ENCODE results near the gene SLC39A11. TPM values are rescaled to one million over a fixed set of nuclear protein-coding genes. Genes with fewer than 3 reads are reported as not detected.
A peak's percentile ranks its signal among the peaks of the same experiment; 100 is the strongest.

SLC39A11 gene
- total RNA-seq, 2 experiments from 2014 or later = 25.6 to 51.5 TPM

GRCh38 chr17:72661945-72662826, 430.3 kb downstream of the SLC39A11 start:
- Histone ChIP-seq H3K36me3 (ENCODE audit: insufficient read depth, low read length) (no peaks in the 10 kb centered on the region), H3K4me3 (ENCODE audit: low read depth, low read length, poor library complexity, severe bottlenecking) (no peak overlapping the region), H3K4me1 (ENCODE audit: insufficient read depth, low read length, poor library complexity, severe bottlenecking) (no peaks in the 10 kb centered on the region), H3K9me3 (ENCODE audit: low read length) (no peaks in the 10 kb centered on the region), H2AFZ (ENCODE audit: low read length) (no peak overlapping the region), H3K27ac (ENCODE audit: low read depth, low read length, poor library complexity, severe bottlenecking) (no peak overlapping the region), H3K79me2 (ENCODE audit: insufficient read depth, low read depth, low read length) (no peaks in the 10 kb centered on the region), H3K9me2 (ENCODE audit: insufficient read depth, low read length) (no peaks in the 10 kb centered on the region), H3K4me2 (ENCODE audit: low read length) (no peak overlapping the region), H4K20me1 (ENCODE audit: insufficient read depth, low read length) (no peaks in the 10 kb centered on the region)
- TF ChIP-seq EZH2phosphoT487 (IDR thresholded peaks at IDR 0.05; ENCODE audit: borderline replicate concordance, low read depth, low read length) (no peak), CTCF (conservative IDR thresholded peaks at IDR 0.05; ENCODE audit: low read length) (no peak)
- DNase-seq (ENCODE audit: low spot score) = no peak
- CTCF ChIA-PET (ENCODE audit: unreplicated experiment) = no interaction called here
- BruUV-seq (replicated peaks) = no TSS peak
- POLR2A ChIA-PET = no interaction called here
- intact Hi-C loops (cut with micrococcal nuclease; ENCODE audit: unreplicated experiment) = no loop called here

- H3K79me2 ChIP-seq (ENCODE audit: insufficient read depth, low read depth, low read length) = no peaks in the 10 kb centered on the region
- intact Hi-C loops (cut with micrococcal nuclease; ENCODE audit: unreplicated experiment) = no loop called here
- H3K36me3 ChIP-seq (ENCODE audit: insufficient read depth, low read length) = no peaks in the 10 kb centered on the region
- CTCF ChIA-PET (ENCODE audit: unreplicated experiment) = no interaction called here
- no peak for DNase-seq (ENCODE audit: low spot score)
- H3K27ac ChIP-seq (ENCODE audit: low read depth, low read length, poor library complexity, severe bottlenecking) = no peak overlapping the region
- BruUV-seq (replicated peaks) = no TSS peak
- TF ChIP-seq EZH2phosphoT487 (IDR thresholded peaks at IDR 0.05; ENCODE audit: borderline replicate concordance, low read depth, low read length) (no peak), CTCF (conservative IDR thresholded peaks at IDR 0.05; ENCODE audit: low read length) (peak; percentile 51)
- no peak overlapping the region for H2AFZ ChIP-seq (ENCODE audit: low read length)
- no peaks in the 10 kb centered on the region for H3K9me3 ChIP-seq (ENCODE audit: low read length)
- POLR2A ChIA-PET = interaction anchor here (1.4 kb wide), 1 partner anchor 10 kb away, joined by 4 read pairs; no protein-coding TSS in a partner anchor
- no peaks in the 10 kb centered on the region for H3K9me2 ChIP-seq (ENCODE audit: insufficient read depth, low read length)
- H3K4me1 ChIP-seq (ENCODE audit: insufficient read depth, low read length, poor library complexity, severe bottlenecking) = no peaks in the 10 kb centered on the region
- H3K4me3 ChIP-seq (ENCODE audit: low read depth, low read length, poor library complexity, severe bottlenecking) = no peak overlapping the region
- H4K20me1 ChIP-seq (ENCODE audit: insufficient read depth, low read length) = no peaks in the 10 kb centered on the region
- no peak overlapping the region for H3K4me2 ChIP-seq (ENCODE audit: low read length)
Measured at GRCh38 chr17:72661116-72661944, 431.2 kb downstream of the SLC39A11 start.

All from OCI-LY7 (cell line).